ENCODE data around the gene CFL2.

DNA sequence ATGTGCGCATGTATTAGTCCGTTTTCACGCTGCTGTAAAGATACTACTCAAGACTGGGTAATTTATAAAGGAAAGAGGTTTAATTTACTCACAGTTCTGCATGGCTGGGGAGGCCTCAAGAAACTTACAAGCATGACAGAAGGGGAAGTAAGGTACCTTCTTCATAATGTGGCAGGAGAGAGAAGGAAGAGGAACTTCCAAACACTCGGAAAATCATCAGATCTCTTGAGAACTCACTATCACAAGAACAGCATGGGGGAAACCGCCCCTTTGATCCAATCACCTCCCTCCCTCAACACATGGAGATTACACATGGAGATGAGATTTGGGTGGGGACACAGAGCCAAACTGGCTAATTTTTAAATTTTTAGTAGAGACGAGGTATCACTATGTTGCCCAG, 42.7 kb downstream of the CFL2 start:
- TF ChIP-seq JUND (IDR thresholded peaks at IDR 0.05) (no peak), CEBPB (IDR thresholded peaks at IDR 0.05; ENCODE audit: low read depth) (no peak), ZFX (IDR thresholded peaks at IDR 0.05) (no peak), POLR2AphosphoS5 (IDR thresholded peaks at IDR 0.05; ENCODE audit: low read depth, low read length) (no peak), RAD21 (IDR thresholded peaks at IDR 0.05; ENCODE audit: low read depth) (no peak), POLR2A (IDR thresholded peaks at IDR 0.05; ENCODE audit: borderline replicate concordance, extremely low read depth, insufficient read depth, insufficient read length) (no peak), REST (IDR thresholded peaks at IDR 0.05; ENCODE audit: low read depth) (no peak), EZH2phosphoT487 (IDR thresholded peaks at IDR 0.05; ENCODE audit: borderline replicate concordance) (no peak), ZNF274 (IDR thresholded peaks at IDR 0.05; ENCODE audit: low read depth, low read length) (no peak)
- TF ChIP-seq, protein P1, sequence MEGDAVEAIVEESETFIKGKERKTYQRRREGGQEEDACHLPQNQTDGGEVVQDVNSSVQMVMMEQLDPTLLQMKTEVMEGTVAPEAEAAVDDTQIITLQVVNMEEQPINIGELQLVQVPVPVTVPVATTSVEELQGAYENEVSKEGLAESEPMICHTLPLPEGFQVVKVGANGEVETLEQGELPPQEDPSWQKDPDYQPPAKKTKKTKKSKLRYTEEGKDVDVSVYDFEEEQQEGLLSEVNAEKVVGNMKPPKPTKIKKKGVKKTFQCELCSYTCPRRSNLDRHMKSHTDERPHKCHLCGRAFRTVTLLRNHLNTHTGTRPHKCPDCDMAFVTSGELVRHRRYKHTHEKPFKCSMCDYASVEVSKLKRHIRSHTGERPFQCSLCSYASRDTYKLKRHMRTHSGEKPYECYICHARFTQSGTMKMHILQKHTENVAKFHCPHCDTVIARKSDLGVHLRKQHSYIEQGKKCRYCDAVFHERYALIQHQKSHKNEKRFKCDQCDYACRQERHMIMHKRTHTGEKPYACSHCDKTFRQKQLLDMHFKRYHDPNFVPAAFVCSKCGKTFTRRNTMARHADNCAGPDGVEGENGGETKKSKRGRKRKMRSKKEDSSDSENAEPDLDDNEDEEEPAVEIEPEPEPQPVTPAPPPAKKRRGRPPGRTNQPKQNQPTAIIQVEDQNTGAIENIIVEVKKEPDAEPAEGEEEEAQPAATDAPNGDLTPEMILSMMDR (IDR thresholded peaks at IDR 0.05 in 2 of 3, conservative IDR thresholded peaks at IDR 0.05 in 1 of 3; ENCODE audit: borderline replicate concordance in 1 of 3, insufficient read depth in 1 of 3, low read depth in 2 of 3, low read length in 2 of 3) = no peak

Data from HCT116 (cell line).